Esophagus muscularis mucosa (tissue), 3 donors: Measurements from ENCODE around the gene AOC3.
A peak's percentile ranks its signal among the peaks of the same experiment; 100 is the strongest.

ENCODE experiments used
- EP300 ChIP-seq: sonication (generic); formaldehyde crosslinking; IDR thresholded peaks from one replicate; pipeline ENCODE4 v1.6.1; 2017; ENCODE audit warnings: antibody characterized with exemption
- POLR2A ChIP-seq: fragments of 450-650 bp; IDR thresholded peaks from one replicate; pipeline ENCODE4 v1.6.1; 2017; ENCODE audit warnings: antibody characterized with exemption, moderate library complexity, mild to moderate bottlenecking, low read depth
- POLR2AphosphoS5 ChIP-seq, 2 donors: sonication (generic); formaldehyde crosslinking; IDR thresholded peaks; one replicate each; pipeline ENCODE4 v1.6.1; 2017; ENCODE audit warnings: antibody characterized with exemption in 2 of 2

GRCh38 chr17:42832934-42833766 is 17.8 kb upstream of the AOC3 start, which contains the start of gene PSME3:
- TF ChIP-seq POLR2A: peak; percentile 94
- TF ChIP-seq EP300: no peak
- TF ChIP-seq POLR2AphosphoS5 (IDR thresholded peaks at IDR 0.05): peak; percentile 97 to 99
